Adipocyte (in vitro differentiated cells): ENCODE measurements around the gene EAPP.
"Not testable (repeated sequence)": the region's sequence is repeated elsewhere in the genome, so short reads cannot be mapped to it uniquely, and the experiment has no call there.

Source experiments
- DNase-seq: peaks from one replicate; pipeline ENCODE4 v3.0.0-alpha.2; 2015; ENCODE audit warnings: low read depth
- H3K27me3 ChIP-seq: replicated peaks from 2 replicates; pipeline ENCODE4 v1.7.0; 2013; ENCODE audit warnings: mild to moderate bottlenecking, low read length, moderate library complexity; ENCODE audit not compliant: control insufficient read depth, insufficient read depth
- H3K36me3 ChIP-seq: 2 replicates; pipeline ENCODE4 v1.7.0; 2013; ENCODE audit warnings: low read length, mild to moderate bottlenecking, moderate library complexity; ENCODE audit not compliant: control insufficient read depth, insufficient read depth, severe bottlenecking
- H3K4me1 ChIP-seq: 2 replicates; pipeline ENCODE4 v1.7.0; 2013; ENCODE audit warnings: mild to moderate bottlenecking, low read length, moderate library complexity; ENCODE audit not compliant: control insufficient read depth, insufficient read depth
- H3K4me3 ChIP-seq: 2 replicates; pipeline ENCODE4 v1.7.0; 2013; ENCODE audit warnings: mild to moderate bottlenecking, low read length, moderate library complexity
- H3K9ac ChIP-seq: 2 replicates; pipeline ENCODE4 v1.7.0; 2013; ENCODE audit warnings: mild to moderate bottlenecking, low read length, moderate library complexity
- H3K9me3 ChIP-seq: 2 replicates; pipeline ENCODE4 v1.7.0; 2013; ENCODE audit warnings: mild to moderate bottlenecking, low read length, moderate library complexity; ENCODE audit not compliant: control insufficient read depth

EAPP gene, protein sequence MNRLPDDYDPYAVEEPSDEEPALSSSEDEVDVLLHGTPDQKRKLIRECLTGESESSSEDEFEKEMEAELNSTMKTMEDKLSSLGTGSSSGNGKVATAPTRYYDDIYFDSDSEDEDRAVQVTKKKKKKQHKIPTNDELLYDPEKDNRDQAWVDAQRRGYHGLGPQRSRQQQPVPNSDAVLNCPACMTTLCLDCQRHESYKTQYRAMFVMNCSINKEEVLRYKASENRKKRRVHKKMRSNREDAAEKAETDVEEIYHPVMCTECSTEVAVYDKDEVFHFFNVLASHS

DNA sequence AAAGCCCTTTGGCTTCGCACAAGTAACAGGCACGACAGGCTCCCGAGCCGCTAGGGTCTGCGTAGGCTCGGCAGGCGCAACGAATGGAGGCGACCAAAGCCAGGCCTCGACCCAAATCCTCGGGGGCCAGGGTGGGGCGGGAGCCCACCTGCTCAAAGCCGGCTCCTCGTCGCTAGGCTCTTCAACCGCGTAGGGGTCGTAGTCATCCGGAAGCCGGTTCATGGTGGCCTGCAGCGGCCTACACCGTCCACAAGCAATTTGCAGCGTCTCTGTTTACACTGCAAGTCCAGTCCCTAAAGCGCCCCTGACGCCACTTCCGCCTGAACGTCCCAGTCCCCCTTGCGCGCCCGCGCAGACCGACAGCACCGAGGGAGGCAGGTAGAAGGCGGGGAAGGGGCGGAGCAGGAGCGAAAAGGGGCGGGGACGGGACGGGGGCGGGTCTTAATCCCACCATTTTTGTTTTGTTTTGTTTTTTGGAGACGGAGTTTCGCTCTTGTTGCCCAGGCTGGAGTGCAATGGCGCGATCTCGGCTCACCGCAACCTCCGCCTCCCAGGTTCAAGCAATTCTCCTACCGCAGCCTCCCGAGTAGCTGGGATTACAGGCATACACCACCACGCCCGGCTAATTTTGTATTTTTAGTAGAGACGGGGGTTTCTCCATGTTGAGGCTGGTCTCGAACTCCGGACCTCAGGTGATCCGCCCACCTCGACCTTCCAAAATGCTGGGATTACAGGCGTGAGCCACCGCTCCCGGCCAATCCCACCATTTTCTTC is at the start of gene EAPP:
Gene EAPP, minus strand, starts transcription at position 295 of the 774 bp plus-strand sequence. Its CDS starts 73 bp downstream, at position 222.
- Histone ChIP-seq H3K9ac (peak within 1 kb of the TSS; percentile 100), H3K36me3 (peaks cover 11% of the 10 kb centered on the region), H3K4me1 (peaks cover 18% of the 10 kb centered on the region), H3K9me3 (no peaks in the 10 kb centered on the region), H3K4me3 (peak within 1 kb of the TSS; percentile 100), H3K27me3 (no peaks in the 10 kb centered on the region)
- peak; percentile 99 for DNase-seq

DNA sequence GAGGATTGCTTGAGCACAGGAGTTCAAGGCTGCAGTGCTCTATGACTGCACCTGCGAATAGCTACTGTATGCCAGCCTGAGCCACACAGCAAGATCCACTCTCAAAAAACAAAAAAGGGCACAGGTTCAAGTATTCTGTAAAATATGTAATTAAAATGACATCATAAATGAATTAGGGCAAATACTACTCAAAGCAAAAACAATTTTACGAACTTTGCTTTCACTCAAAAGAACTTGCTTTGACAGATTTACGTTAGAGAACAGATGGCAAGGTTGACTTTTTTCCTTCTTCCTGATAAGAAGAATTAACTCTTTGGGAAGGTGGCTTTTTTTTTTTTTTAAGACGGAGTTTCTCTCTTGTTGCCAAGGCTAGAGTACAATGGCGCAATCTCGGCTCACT is 44.0 kb upstream of the EAPP start:
- Histone ChIP-seq H3K9me3 (no peaks in the 10 kb centered on the region), H3K36me3 (peaks cover 43% of the 10 kb centered on the region), H3K4me3 (no peak overlapping the region), H3K27me3 (no peaks in the 10 kb centered on the region), H3K4me1 (peaks cover 22% of the 10 kb centered on the region), H3K9ac (no peak overlapping the region)
- DNase-seq = no peak

DNA sequence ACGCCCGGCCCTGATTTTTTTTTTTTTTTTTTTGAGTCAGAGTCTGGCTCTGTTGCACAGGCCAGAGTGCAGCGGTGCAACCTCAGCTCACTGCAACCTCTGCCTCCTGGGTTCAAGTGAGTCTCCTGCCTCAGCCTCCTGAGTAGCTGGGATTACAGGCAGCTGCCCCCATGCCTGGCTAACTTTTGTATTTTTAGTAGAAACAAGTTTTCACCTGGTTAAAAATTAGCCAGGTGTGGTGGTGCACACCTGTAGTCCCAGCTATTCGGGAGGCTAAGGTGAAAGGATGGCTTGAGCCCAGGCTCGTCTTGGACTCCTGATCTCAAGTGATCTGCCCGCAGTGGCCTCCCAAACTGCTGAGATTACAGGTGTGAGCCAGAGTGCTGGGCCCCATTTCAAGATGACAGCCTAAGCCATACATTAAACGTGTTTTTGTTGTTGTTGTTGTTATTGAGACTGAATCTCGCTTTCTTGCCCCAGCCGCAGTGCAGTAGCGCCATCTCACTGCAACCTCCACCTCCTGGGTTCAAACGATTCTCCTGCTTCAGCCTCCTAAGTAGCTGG is 42.7 kb upstream of the EAPP start:
- peaks cover 22% of the 10 kb centered on the region for H3K4me1 ChIP-seq
- H3K9ac ChIP-seq = no peak overlapping the region
- H3K9me3 ChIP-seq = no peaks in the 10 kb centered on the region
- DNase-seq = no peak
- H3K27me3 ChIP-seq = no peaks in the 10 kb centered on the region
- H3K36me3 ChIP-seq = peaks cover 49% of the 10 kb centered on the region
- no peak overlapping the region for H3K4me3 ChIP-seq

DNA sequence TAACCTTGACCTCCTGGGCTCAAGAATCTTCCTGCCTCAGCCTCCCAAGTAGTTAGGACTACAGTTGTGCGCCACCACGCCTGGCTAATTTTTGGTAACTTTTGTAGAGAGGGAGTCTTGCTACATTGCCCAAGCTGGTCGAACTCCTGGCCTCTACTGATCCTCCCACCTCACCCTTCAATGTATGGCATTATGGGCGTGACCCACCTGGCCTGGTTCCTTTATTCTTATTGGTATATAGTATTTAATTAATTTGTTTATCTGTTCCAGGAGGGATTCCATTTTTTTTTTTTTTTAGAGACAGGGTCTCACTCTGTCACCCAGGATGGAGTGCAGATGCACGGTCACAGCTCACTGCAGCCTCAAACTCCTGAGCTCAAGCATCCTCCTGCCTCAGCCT is 40.9 kb upstream of the EAPP start:
- DNase-seq = no peak

DNA sequence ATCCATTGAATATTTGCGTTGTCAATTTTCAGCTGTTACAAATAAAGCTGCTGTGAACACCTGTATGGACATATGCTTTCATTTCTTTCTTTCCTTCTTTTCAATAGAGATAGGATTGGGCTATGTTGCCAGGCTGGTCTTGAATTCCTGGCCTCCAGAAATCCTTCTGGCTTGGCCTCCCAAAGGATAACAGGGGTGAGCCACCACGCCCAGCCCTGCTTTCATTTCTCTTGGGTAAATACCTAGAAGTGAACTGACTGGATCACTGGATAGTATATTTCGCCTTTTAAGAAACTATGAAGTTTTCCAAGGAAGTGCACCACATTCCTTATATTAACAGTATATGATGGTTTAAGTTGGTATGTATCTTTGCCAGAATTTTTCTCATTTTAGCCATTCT is 32.3 kb upstream of the EAPP start:
- H3K4me3 ChIP-seq = no peak overlapping the region
- H3K36me3 ChIP-seq = peaks cover 53% of the 10 kb centered on the region
- no peak for DNase-seq
- no peaks in the 10 kb centered on the region for H3K9me3 ChIP-seq
- no peaks in the 10 kb centered on the region for H3K27me3 ChIP-seq
- H3K4me1 ChIP-seq = peaks cover 21% of the 10 kb centered on the region
- no peak overlapping the region for H3K9ac ChIP-seq

More for the DNA sequence above, 40.9 kb upstream of the EAPP start:
- Histone ChIP-seq H3K9me3 (no peaks in the 10 kb centered on the region), H3K27me3 (no peaks in the 10 kb centered on the region), H3K9ac (peak overlapping the region; percentile 62), H3K4me3 (no peak overlapping the region), H3K36me3 (peaks cover 43% of the 10 kb centered on the region), H3K4me1 (peaks cover 22% of the 10 kb centered on the region)

DNA sequence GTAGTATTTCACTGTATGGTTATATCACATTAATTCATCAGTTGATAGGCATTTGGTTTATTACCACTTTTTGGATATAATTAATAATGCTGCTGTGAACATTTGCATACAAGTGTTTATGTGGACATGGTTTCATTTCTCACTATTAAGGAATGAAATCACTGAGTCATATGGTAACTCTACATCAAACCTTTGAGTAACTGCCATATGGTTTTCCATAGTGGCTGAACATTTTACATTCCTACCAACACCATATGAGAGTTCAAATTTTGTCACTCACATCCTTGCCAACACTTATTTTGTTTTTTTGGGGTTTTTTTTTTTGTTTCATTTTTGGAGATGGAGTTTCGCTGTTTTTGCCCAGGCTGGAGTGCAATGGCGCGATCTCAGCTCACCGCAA is 30.2 kb upstream of the EAPP start:
- H3K27me3 ChIP-seq = no peaks in the 10 kb centered on the region
- peak overlapping the region; percentile 63 for H3K9ac ChIP-seq
- DNase-seq = no peak
- no peaks in the 10 kb centered on the region for H3K9me3 ChIP-seq
- H3K4me1 ChIP-seq = peaks cover 21% of the 10 kb centered on the region
- H3K36me3 ChIP-seq = peaks cover 61% of the 10 kb centered on the region
- H3K4me3 ChIP-seq = no peak overlapping the region

DNA sequence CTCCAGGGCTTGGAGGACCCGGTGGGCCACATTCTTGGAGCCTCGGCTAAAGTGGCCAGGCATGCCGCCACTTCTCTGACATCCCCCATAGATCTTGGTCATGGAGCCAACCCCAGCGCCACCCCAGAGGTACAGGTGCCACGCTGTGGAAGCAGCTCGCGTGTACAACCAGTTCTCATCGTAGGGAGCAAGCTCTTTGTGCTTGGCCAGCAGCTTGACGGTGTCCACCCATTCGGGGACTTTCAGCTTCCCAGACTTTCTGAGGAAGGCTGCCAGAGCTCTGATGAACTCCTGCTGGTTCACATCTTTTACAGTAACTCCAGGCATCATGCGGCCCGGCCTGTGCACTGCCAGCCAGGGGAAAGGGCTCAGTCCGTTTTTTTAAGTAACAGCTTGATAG is 29.3 kb upstream of the EAPP start:
- Histone ChIP-seq H3K27me3 (no peaks in the 10 kb centered on the region), H3K4me1 (peaks cover 21% of the 10 kb centered on the region), H3K36me3 (peaks cover 66% of the 10 kb centered on the region), H3K9ac (peak overlapping the region; percentile 63), H3K9me3 (no peaks in the 10 kb centered on the region), H3K4me3 (no peak overlapping the region)
- DNase-seq = no peak

DNA sequence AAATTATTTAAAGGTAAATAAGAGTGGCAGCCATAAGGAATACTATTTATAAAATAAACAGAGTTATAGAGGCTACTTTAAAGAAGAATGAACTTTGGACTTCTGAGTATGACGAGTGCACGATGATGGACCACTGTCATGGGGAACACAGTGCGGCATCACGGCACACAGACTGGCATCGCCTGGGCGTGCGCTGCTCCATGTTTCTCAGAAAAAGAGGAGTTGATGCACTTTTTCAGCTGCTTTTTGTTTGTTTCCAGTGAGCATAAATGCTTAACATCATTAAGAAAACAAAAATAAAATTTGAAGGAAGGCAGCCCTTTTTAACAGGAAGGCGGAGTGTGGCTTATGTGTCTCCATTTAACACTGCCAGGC is 23.3 kb upstream of the EAPP start:
- H3K27me3 ChIP-seq = no peaks in the 10 kb centered on the region
- H3K9me3 ChIP-seq = no peaks in the 10 kb centered on the region
- no peak overlapping the region for H3K9ac ChIP-seq
- peaks cover 41% of the 10 kb centered on the region for H3K36me3 ChIP-seq
- no peak overlapping the region for H3K4me3 ChIP-seq
- H3K4me1 ChIP-seq = no peaks in the 10 kb centered on the region
- DNase-seq = no peak

DNA sequence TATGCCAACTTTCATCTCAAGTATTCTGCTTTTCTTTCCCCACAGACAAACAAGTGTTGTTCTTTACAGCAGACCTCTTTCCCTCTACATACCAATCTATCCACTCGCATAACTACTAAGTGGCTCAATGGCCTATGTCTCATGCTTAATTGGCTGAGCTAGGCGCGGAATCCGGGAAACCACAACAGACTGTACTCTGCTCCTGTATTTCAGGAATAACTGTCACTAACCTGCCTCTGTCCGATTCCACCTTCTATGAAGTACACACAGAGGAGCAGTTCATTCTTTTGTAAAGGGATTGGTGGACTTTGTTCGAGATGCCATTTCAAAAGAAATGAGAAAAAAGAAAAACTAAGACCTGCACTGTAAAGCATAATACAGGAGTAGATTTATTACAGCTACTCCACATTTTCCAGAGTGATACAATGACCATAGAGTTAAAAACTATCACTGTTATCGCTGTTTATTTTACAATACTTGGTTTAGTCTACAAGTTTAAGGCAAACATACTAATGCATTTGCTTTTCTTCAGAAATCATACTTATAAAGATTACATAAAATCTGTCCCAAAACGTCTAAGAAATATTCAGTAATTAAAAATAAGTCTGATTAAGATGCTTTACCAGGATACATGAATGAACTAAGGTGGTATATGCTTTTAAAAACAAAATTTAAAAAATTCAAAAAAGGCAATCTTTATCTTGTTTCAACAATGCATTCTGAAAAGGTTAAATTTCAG is 22.7 kb upstream of the EAPP start:
- not testable (repeated sequence) for DNase-seq, H3K4me3 ChIP-seq, H3K4me1 ChIP-seq, H3K9ac ChIP-seq, H3K9me3 ChIP-seq, H3K27me3 ChIP-seq
- peaks cover 36% of the 10 kb centered on the region for H3K36me3 ChIP-seq

DNA sequence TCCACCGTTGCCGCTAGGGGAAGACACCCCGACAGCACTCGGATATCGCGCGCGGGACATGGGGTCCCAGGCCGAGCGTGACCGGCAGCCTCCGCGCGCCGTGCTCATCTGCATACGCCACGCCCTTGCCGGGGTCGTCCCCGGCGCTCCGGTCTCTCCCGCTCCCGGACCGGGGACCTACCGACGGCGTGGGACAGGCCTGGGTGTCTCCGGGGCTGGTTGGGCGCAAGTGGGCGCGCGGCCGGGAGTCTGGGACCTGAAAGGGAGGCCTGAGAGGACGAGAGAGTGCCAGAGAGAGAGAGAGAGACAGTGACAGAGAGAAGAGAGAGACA is 17.0 kb upstream of the EAPP start:
- H3K4me3 ChIP-seq, H3K9me3 ChIP-seq, H3K4me1 ChIP-seq, DNase-seq, H3K9ac ChIP-seq, H3K36me3 ChIP-seq, H3K27me3 ChIP-seq: not testable (repeated sequence)
